Measurements from ENCODE around the gene TAS2R16. TPM values are rescaled to one million over a fixed set of nuclear protein-coding genes. Genes with fewer than 3 reads are reported as not detected.

TAS2R16 gene, protein sequence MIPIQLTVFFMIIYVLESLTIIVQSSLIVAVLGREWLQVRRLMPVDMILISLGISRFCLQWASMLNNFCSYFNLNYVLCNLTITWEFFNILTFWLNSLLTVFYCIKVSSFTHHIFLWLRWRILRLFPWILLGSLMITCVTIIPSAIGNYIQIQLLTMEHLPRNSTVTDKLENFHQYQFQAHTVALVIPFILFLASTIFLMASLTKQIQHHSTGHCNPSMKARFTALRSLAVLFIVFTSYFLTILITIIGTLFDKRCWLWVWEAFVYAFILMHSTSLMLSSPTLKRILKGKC
- not detected for total RNA-seq

DNA sequence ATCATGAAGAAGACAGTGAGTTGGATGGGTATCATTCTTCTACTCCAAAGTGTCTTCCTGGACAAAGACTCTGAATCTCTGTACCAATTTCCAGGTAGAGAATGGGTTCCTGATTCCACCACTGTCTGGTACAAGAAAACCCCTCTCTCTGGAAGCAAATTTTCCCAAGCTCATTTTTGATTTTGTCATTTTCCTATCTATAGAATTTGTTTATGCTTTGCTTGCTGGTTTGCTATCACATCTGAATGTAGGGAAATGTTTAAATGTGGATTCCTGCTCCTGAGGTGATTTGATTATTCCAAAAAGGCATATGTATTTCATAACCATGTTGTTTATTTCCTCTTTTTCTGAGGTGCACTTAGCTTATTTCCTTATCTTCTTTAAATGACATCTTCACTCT lies at the start of gene TAS2R16:
Gene TAS2R16 (minus strand): TSS at position 101 of the 400 bp plus-strand sequence. CDS start 66 bp downstream, at position 35.
- intact Hi-C loops (cut with DNase I), result no loop called here
- H3K27me3 ChIP-seq, result no peaks in the 10 kb centered on the region
- no peaks in the 10 kb centered on the region for H3K9me3 ChIP-seq
- no peak within 1 kb of the TSS for H3K27ac ChIP-seq
- DNase-seq, result no peak
- no peak for TF ChIP-seq POLR2A (IDR thresholded peaks at IDR 0.05)
- TF ChIP-seq, protein P1, sequence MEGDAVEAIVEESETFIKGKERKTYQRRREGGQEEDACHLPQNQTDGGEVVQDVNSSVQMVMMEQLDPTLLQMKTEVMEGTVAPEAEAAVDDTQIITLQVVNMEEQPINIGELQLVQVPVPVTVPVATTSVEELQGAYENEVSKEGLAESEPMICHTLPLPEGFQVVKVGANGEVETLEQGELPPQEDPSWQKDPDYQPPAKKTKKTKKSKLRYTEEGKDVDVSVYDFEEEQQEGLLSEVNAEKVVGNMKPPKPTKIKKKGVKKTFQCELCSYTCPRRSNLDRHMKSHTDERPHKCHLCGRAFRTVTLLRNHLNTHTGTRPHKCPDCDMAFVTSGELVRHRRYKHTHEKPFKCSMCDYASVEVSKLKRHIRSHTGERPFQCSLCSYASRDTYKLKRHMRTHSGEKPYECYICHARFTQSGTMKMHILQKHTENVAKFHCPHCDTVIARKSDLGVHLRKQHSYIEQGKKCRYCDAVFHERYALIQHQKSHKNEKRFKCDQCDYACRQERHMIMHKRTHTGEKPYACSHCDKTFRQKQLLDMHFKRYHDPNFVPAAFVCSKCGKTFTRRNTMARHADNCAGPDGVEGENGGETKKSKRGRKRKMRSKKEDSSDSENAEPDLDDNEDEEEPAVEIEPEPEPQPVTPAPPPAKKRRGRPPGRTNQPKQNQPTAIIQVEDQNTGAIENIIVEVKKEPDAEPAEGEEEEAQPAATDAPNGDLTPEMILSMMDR (IDR thresholded peaks at IDR 0.05), result no peak
- H3K4me1 ChIP-seq, result no peaks in the 10 kb centered on the region
- H3K36me3 ChIP-seq, result no peaks in the 10 kb centered on the region
- H3K4me3 ChIP-seq, result no peak within 1 kb of the TSS

DNA sequence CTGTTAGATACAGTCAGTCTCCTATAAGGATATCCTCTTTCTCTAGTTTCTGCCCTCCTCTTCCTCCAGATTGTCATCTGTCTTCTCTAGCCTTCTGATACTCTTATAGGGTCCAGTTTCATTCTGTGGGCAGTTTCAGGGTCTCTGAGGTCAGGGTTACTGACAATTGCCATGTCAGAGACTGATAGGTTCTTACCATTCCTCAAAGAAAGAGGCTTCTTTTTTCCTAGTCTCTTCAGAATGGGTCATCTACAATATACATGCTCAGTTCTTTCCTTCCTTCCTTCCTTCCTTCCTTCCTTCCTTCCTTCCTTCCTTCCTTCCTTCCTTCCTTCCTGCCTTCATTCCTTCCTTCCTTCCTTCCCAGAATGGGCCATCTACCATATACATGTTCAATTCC lies 48.1 kb upstream of the TAS2R16 start:
- intact Hi-C loops (cut with DNase I), result no loop called here
- H3K36me3 ChIP-seq, result no peaks in the 10 kb centered on the region
- no peak for DNase-seq

DNA sequence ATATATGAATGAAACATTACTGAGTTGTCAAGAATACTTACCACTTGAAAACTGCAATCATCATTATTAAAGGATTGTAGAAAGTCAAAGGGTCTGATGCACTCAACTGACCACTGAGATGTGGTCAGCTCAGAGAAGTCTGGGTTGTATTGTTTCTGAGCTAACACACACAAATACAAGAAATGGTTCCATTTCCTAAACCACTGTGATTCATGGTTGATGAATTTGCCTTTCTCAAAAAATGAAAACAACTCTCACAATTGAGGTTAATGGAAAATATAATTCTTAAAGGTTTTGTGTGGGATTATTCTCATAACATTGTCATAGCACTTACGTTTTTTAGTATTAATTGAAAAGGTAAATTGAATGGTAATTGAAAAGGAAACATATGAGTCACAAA lies 45.6 kb upstream of the TAS2R16 start:
- 17 to 31% methylated on average over 1 of the region's 1 CpG for WGBS, 2 donors
- intact Hi-C loops (cut with DNase I), result no loop called here

More for the DNA sequence above, 48.1 kb upstream of the TAS2R16 start:
- TF ChIP-seq, protein P1 (IDR thresholded peaks at IDR 0.05), result no peak
- TF ChIP-seq POLR2A (IDR thresholded peaks at IDR 0.05), result no peak
- Histone ChIP-seq H3K9me3 (peaks cover 0 to 3% (median 0%) of the 10 kb centered on the region in 3 donors), H3K4me1 (no peaks in the 10 kb centered on the region), H3K27me3 (no peaks in the 10 kb centered on the region), H3K4me3 (no peak overlapping the region), H3K27ac (no peak overlapping the region)

DNA sequence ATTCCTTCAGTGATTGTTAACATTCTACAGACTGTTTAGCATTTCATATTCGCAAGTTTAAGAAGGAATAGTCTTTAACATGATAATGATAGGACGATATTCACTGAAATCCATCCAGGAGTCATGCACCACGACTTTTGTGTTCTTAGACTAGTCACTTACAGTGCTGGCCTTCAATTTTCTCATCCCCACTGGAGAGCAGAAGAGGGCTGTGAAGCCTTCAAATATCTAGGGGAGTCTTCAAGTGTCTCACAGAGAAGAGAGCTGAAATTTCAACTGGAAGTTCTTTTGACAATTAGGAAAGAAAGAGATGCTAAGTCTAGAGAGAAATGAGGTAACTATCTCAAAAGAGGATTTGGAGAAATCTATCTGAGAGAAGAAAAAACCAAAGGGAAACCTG lies 43.8 kb upstream of the TAS2R16 start:
- no peak for DNase-seq
- H3K27ac ChIP-seq, result no peak overlapping the region
- no peaks in the 10 kb centered on the region for H3K36me3 ChIP-seq
- H3K4me3 ChIP-seq, result no peak overlapping the region
- no peaks in the 10 kb centered on the region for H3K27me3 ChIP-seq
- TF ChIP-seq, protein P1 (IDR thresholded peaks at IDR 0.05), result no peak
- TF ChIP-seq POLR2A (IDR thresholded peaks at IDR 0.05), result no peak
- H3K9me3 ChIP-seq, result no peaks in the 10 kb centered on the region
- intact Hi-C loops (cut with DNase I), result no loop called here
- no peaks in the 10 kb centered on the region for H3K4me1 ChIP-seq
- WGBS, 2 donors, result 34 to 39% methylated on average over 3 of the region's 3 CpGs

More for the DNA sequence above, 45.6 kb upstream of the TAS2R16 start:
- Histone ChIP-seq H3K9me3 (no peaks in the 10 kb centered on the region), H3K27me3 (no peaks in the 10 kb centered on the region), H3K4me1 (no peaks in the 10 kb centered on the region), H3K36me3 (no peaks in the 10 kb centered on the region), H3K4me3 (no peak overlapping the region), H3K27ac (no peak overlapping the region)
- TF ChIP-seq POLR2A (IDR thresholded peaks at IDR 0.05), result no peak
- no peak for DNase-seq

DNA sequence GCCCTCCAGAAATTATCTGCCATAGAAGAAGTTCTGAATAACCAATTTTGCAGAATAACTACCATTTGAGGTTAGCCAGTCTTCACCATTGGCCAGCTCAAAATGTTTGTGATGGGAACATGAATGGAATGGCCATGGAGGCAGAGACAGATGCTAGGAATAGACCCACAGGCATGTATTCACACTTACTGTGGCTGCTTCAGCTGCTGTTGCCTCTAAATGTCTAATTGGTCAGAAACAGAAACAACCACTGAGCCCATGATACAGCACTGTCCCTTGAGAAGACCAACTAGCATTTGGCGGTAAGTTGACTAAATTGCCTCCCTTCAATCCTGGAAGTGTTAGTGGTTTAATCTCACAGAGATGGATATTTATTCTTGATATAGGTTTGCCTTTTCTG lies 38.6 kb upstream of the TAS2R16 start:
- no peak for DNase-seq
- Histone ChIP-seq H3K4me3 (no peak overlapping the region), H3K36me3 (no peaks in the 10 kb centered on the region), H3K4me1 (no peaks in the 10 kb centered on the region), H3K27me3 (no peaks in the 10 kb centered on the region), H3K27ac (no peak overlapping the region), H3K9me3 (peaks cover 0 to 6% (median 0%) of the 10 kb centered on the region in 3 donors)
- TF ChIP-seq, protein P1 (IDR thresholded peaks at IDR 0.05), result no peak
- TF ChIP-seq POLR2A (IDR thresholded peaks at IDR 0.05), result no peak
- 100% methylated on average over 1 of the region's 1 CpG for WGBS, 2 donors
- intact Hi-C loops (cut with DNase I), result no loop called here
